Glutamatergic neuron (in vitro differentiated cells): ENCODE measurements around the gene KIF6. TPM values are rescaled to one million over a fixed set of nuclear protein-coding genes. Genes with fewer than 3 reads are reported as not detected.

Experiments used
- DNase-seq: peaks from one replicate; pipeline ENCODE4 v3.0.0; 2022
- H3K27ac Mint-ChIP-seq: one replicate; pipeline ENCODE4 v1.8.0; 2020; ENCODE audit warnings: mild to moderate bottlenecking, mixed read lengths, inconsistent platforms; ENCODE audit not compliant: unreplicated experiment
- H3K27me3 Mint-ChIP-seq: one replicate; pipeline ENCODE4 v1.8.0; 2020; ENCODE audit warnings: mild to moderate bottlenecking, moderate library complexity, mixed read lengths, inconsistent platforms; ENCODE audit not compliant: unreplicated experiment
- H3K36me3 Mint-ChIP-seq: one replicate; pipeline ENCODE4 v1.8.0; 2020; ENCODE audit warnings: mild to moderate bottlenecking, mixed read lengths, inconsistent platforms; ENCODE audit not compliant: unreplicated experiment
- H3K4me1 Mint-ChIP-seq: one replicate; pipeline ENCODE4 v1.8.0; 2020; ENCODE audit warnings: mild to moderate bottlenecking, low read depth, mixed read lengths, inconsistent platforms; ENCODE audit not compliant: unreplicated experiment
- H3K4me3 Mint-ChIP-seq: one replicate; pipeline ENCODE4 v1.8.0; 2020; ENCODE audit warnings: mild to moderate bottlenecking, mixed read lengths, inconsistent platforms; ENCODE audit not compliant: unreplicated experiment
- H3K9me3 Mint-ChIP-seq: one replicate; pipeline ENCODE4 v1.8.0; 2020; ENCODE audit warnings: mild to moderate bottlenecking, moderate library complexity, mixed read lengths, inconsistent platforms; ENCODE audit not compliant: unreplicated experiment
- CTCF ChIP-seq: fragments of 200-600 bp; sonication (generic); IDR thresholded peaks from one replicate; pipeline ENCODE4 v1.5.0; 2021; ENCODE audit not compliant: partially characterized antibody, unreplicated experiment
- total RNA-seq: library from RNA; stranded (reverse); fragmentation: NEBNext Ultra II Directional; extraction: Animal tissue kit (Norgen Biotek cat#: 25700); gene quantifications from one replicate; pipeline ENCODE4 v1.2.1, GENCODE V29; 2021; ENCODE audit not compliant: unreplicated experiment

Gene KIF6
- total RNA-seq, 1 donor from 2014 or later: 1.1 TPM

- Mint-ChIP-seq H3K36me3 (no peaks in the 10 kb centered on the region), H3K27ac (no peak overlapping the region), H3K4me1 (peaks cover 11% of the 10 kb centered on the region), H3K4me3 (no peak overlapping the region), H3K9me3 (no peaks in the 10 kb centered on the region), H3K27me3 (no peaks in the 10 kb centered on the region)
- no peak for DNase-seq
- no peak for TF ChIP-seq CTCF
Observed at GRCh38 chr6:39696986-39697788, 28.0 kb downstream of the KIF6 start.

GRCh38 chr6:39695447-39695846 is 29.8 kb downstream of the KIF6 start:
- H3K27me3 Mint-ChIP-seq: no peaks in the 10 kb centered on the region
- peaks cover 11% of the 10 kb centered on the region for H3K4me1 Mint-ChIP-seq
- TF ChIP-seq CTCF: no peak
- no peak overlapping the region for H3K4me3 Mint-ChIP-seq
- H3K9me3 Mint-ChIP-seq: no peaks in the 10 kb centered on the region
- no peak for DNase-seq
- H3K27ac Mint-ChIP-seq: no peak overlapping the region
- no peaks in the 10 kb centered on the region for H3K36me3 Mint-ChIP-seq

- TF ChIP-seq CTCF: no peak
- H3K27me3 Mint-ChIP-seq: no peaks in the 10 kb centered on the region
- H3K36me3 Mint-ChIP-seq: no peaks in the 10 kb centered on the region
Observed at GRCh38 chr6:39693206-39693605, 32.0 kb downstream of the KIF6 start.

GRCh38 chr6:39688494-39688893 is 36.7 kb downstream of the KIF6 start:
- no peaks in the 10 kb centered on the region for H3K9me3 Mint-ChIP-seq
- H3K4me3 Mint-ChIP-seq: no peak overlapping the region
- DNase-seq: no peak
- TF ChIP-seq CTCF: no peak
- H3K27me3 Mint-ChIP-seq: no peaks in the 10 kb centered on the region
- H3K27ac Mint-ChIP-seq: no peak overlapping the region
- no peaks in the 10 kb centered on the region for H3K36me3 Mint-ChIP-seq
- H3K4me1 Mint-ChIP-seq: peaks cover 5% of the 10 kb centered on the region

More at GRCh38 chr6:39693206-39693605, 32.0 kb downstream of the KIF6 start:
- peaks cover 11% of the 10 kb centered on the region for H3K4me1 Mint-ChIP-seq
- peak overlapping the region; percentile 17 for H3K27ac Mint-ChIP-seq
- H3K4me3 Mint-ChIP-seq: no peak overlapping the region
- H3K9me3 Mint-ChIP-seq: no peaks in the 10 kb centered on the region
- DNase-seq: no peak

- no peak overlapping the region for H3K4me3 Mint-ChIP-seq
- no peaks in the 10 kb centered on the region for H3K9me3 Mint-ChIP-seq
- no peak for DNase-seq
- H3K36me3 Mint-ChIP-seq: no peaks in the 10 kb centered on the region
- no peaks in the 10 kb centered on the region for H3K4me1 Mint-ChIP-seq
- no peak for TF ChIP-seq CTCF
- no peak overlapping the region for H3K27ac Mint-ChIP-seq
- no peaks in the 10 kb centered on the region for H3K27me3 Mint-ChIP-seq
Observed at GRCh38 chr6:39686976-39687375, 38.2 kb downstream of the KIF6 start.
